A673 (cell line): Measurements from ENCODE around the gene ZNF567.

Experiments used
- EZH2 ChIP-seq: fragments of 200-600 bp; sonication (generic); IDR thresholded peaks from 2 replicates; pipeline ENCODE4 v1.6.1; 2017; ENCODE audit warnings: borderline replicate concordance, low read depth, mild to moderate bottlenecking, mixed read lengths, antibody characterized with exemption, low read length; ENCODE audit not compliant: poor library complexity, severe bottlenecking
- TF ChIP-seq, protein P1 (sequence below): fragments of 300-800, 200-600 bp; sonication (generic); conservative IDR thresholded peaks from 2 replicates; pipeline ENCODE4 v1.5.1; 2017; ENCODE audit warnings: low read depth, mild to moderate bottlenecking, antibody characterized with exemption, low read length, moderate library complexity, mixed read lengths

DNA sequence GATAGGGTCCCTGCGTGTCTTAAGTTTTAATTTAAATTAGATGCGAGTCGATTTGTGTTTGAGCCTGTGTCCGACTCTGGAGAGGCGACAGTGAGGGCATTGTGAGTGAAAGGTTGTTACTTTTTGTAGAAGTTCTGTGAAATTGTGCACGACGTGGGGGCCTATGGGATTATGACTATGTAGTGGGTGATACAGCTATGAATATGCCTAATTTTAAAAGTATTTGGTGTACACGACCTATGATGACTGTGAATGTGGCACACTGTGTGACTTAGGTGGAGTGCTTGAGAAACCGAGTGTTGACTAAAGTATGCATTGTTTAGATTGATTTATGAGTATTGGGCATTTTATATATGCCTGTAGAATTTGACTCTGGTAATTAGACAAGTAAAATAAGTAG is 646 bp downstream of the ZNF567 start:
- TF ChIP-seq, protein P1, sequence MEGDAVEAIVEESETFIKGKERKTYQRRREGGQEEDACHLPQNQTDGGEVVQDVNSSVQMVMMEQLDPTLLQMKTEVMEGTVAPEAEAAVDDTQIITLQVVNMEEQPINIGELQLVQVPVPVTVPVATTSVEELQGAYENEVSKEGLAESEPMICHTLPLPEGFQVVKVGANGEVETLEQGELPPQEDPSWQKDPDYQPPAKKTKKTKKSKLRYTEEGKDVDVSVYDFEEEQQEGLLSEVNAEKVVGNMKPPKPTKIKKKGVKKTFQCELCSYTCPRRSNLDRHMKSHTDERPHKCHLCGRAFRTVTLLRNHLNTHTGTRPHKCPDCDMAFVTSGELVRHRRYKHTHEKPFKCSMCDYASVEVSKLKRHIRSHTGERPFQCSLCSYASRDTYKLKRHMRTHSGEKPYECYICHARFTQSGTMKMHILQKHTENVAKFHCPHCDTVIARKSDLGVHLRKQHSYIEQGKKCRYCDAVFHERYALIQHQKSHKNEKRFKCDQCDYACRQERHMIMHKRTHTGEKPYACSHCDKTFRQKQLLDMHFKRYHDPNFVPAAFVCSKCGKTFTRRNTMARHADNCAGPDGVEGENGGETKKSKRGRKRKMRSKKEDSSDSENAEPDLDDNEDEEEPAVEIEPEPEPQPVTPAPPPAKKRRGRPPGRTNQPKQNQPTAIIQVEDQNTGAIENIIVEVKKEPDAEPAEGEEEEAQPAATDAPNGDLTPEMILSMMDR, result no peak
- no peak for TF ChIP-seq EZH2
